ENCODE data around the gene INPP4B. TPM values are rescaled to one million over a fixed set of nuclear protein-coding genes. Genes with fewer than 3 reads are reported as not detected.

Gene INPP4B
- polyA plus RNA-seq, 1 experiment = 5.1 TPM

DNA sequence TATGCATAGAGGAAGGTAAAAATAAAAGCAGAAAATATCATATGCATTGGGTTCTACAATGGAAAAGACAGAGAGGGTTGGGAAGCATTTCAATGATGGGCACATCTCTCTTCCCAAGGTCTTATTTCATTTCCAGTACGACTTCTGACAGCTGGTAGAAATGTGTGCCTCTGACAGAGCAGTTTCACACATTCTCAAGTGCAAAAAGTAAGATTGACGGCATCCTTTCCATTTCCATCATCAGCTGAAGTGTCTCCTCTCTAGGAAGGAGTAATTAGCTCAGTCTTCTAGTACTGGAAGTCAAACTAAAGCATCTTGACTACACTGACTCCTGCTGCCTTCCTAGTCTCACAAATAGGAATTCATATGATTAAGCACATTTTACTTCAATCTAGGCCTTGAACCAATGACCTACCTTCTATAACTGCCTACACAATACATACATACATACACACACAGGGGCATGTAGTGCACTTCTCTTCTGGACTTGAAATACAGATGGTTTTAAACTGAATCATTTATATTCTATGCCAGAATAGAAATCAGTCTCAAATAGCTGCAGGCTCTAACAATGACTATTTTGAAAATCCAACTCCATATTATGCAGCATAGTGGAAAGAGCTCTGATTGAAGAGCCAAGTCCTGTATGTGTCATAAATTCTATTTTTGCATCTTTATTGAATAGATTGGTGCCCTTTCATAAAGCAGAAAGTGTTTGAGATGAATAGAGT, 473.4 kb downstream of the INPP4B start:
- Histone ChIP-seq H3K27me3 (ENCODE audit: control insufficient read depth, insufficient read depth, low read length) (no peaks in the 10 kb centered on the region), H3K4me3 (ENCODE audit: low read depth, low read length) (no peak overlapping the region), H3K9me3 (ENCODE audit: control insufficient read depth, insufficient read depth, low read length) (no peaks in the 10 kb centered on the region), H3K27ac (ENCODE audit: low read depth, low read length) (no peak overlapping the region)
- POLR2A ChIA-PET = no interaction called here
- DNase-seq (ENCODE audit: low read depth, low spot score) = no peak
- TF ChIP-seq, protein P1, sequence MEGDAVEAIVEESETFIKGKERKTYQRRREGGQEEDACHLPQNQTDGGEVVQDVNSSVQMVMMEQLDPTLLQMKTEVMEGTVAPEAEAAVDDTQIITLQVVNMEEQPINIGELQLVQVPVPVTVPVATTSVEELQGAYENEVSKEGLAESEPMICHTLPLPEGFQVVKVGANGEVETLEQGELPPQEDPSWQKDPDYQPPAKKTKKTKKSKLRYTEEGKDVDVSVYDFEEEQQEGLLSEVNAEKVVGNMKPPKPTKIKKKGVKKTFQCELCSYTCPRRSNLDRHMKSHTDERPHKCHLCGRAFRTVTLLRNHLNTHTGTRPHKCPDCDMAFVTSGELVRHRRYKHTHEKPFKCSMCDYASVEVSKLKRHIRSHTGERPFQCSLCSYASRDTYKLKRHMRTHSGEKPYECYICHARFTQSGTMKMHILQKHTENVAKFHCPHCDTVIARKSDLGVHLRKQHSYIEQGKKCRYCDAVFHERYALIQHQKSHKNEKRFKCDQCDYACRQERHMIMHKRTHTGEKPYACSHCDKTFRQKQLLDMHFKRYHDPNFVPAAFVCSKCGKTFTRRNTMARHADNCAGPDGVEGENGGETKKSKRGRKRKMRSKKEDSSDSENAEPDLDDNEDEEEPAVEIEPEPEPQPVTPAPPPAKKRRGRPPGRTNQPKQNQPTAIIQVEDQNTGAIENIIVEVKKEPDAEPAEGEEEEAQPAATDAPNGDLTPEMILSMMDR (IDR thresholded peaks at IDR 0.05; ENCODE audit: low read depth, low read length) = no peak
- CTCF ChIA-PET = no interaction called here

DNA sequence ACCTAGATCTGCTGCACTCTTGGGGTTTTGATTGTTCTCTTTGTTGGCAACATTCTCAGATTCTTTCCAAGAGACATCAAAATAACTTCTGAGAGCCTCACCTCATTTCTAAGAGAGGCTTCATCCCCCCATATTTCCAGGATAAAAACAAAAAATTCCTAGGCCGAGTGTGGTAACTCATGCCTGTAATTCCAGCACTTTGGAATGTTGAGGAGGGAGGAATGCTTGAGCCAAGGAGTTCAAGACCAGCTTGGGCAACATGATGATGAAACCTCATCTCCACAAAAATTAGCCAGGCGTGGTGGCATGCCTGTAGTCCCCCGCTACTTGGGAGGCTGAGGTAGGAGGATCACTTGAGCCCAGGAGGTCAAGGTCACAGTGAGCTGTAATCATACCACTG, 477.0 kb downstream of the INPP4B start:
- H3K27ac ChIP-seq (ENCODE audit: low read depth, low read length) = no peak overlapping the region
- no peaks in the 10 kb centered on the region for H3K27me3 ChIP-seq (ENCODE audit: control insufficient read depth, insufficient read depth, low read length)
- ChIA-PET POLR2A (no interaction called here), CTCF (no interaction called here)
- DNase-seq (ENCODE audit: low read depth, low spot score) = no peak
- no peak overlapping the region for H3K4me3 ChIP-seq (ENCODE audit: low read depth, low read length)
- H3K9me3 ChIP-seq (ENCODE audit: control insufficient read depth, insufficient read depth, low read length) = no peaks in the 10 kb centered on the region
- TF ChIP-seq, protein P1 (IDR thresholded peaks at IDR 0.05; ENCODE audit: low read depth, low read length) = no peak

DNA sequence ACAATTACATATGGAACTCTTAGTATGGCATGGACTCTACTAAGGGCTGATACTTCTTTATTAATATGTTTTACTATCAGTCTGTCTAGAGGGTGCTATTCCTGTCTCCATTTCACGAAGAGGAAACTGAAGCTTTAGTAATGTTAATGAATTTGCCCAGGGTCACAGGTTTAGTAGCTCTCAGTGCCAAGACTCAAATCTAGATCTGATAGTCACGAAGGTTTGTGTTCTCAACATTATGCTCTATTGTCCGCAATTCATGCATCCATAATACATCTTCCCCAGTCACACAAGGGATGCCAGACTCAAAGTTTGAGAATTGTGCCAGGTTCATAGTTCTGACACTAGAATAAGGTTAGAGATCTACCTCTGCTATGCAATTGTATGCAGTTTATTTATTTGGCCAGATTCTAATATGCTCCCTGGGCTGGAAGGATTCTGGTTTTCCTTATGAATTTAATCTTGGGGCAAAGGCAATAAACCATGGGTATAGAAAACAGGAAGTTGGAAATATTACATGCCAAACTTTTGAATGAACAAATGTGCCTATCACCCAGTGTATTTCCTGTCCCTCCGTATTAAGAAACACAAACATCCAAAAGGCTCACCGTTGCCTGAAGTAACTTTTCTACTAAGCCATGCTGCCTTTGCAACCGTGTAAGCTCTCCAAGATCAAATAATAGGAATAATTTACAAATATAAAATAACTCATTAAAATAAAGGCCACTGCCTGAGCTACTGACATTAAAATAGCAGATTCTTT, 478.5 kb downstream of the INPP4B start:
- ChIA-PET CTCF (interaction anchor here (0.6 kb wide), 1 partner anchor 13 kb away, joined by 3 read pairs; no protein-coding TSS in a partner anchor), POLR2A (no interaction called here)
- H3K9me3 ChIP-seq (ENCODE audit: control insufficient read depth, insufficient read depth, low read length) = no peaks in the 10 kb centered on the region
- no peak overlapping the region for H3K4me3 ChIP-seq (ENCODE audit: low read depth, low read length)
- TF ChIP-seq, protein P1 (IDR thresholded peaks at IDR 0.05; ENCODE audit: low read depth, low read length) = no peak
- no peak overlapping the region for H3K27ac ChIP-seq (ENCODE audit: low read depth, low read length)
- H3K27me3 ChIP-seq (ENCODE audit: control insufficient read depth, insufficient read depth, low read length) = no peaks in the 10 kb centered on the region
- DNase-seq (ENCODE audit: low read depth, low spot score) = no peak

- ChIA-PET POLR2A (no interaction called here), CTCF (interaction anchor here (0.6 to 2.2 kb wide), 2 partner anchors 12 to 14 kb away, joined by 3 to 12 read pairs; no protein-coding TSS in a partner anchor)
- DNase-seq (ENCODE audit: low read depth, low spot score) = no peak
- Histone ChIP-seq H3K4me3 (ENCODE audit: low read depth, low read length) (no peak overlapping the region), H3K27me3 (ENCODE audit: control insufficient read depth, insufficient read depth, low read length) (no peaks in the 10 kb centered on the region), H3K27ac (ENCODE audit: low read depth, low read length) (no peak overlapping the region), H3K9me3 (ENCODE audit: control insufficient read depth, insufficient read depth, low read length) (no peaks in the 10 kb centered on the region)
- TF ChIP-seq, protein P1 (IDR thresholded peaks at IDR 0.05; ENCODE audit: low read depth, low read length) = no peak
Observed at GRCh38 chr4:142366769-142367181, 479.3 kb downstream of the INPP4B start.

- no peak overlapping the region for H3K27ac ChIP-seq (ENCODE audit: low read depth, low read length)
- no peaks in the 10 kb centered on the region for H3K9me3 ChIP-seq (ENCODE audit: control insufficient read depth, insufficient read depth, low read length)
- POLR2A ChIA-PET = no interaction called here
- no peak overlapping the region for H3K4me3 ChIP-seq (ENCODE audit: low read depth, low read length)
- H3K27me3 ChIP-seq (ENCODE audit: control insufficient read depth, insufficient read depth, low read length) = no peaks in the 10 kb centered on the region
- DNase-seq (ENCODE audit: low read depth, low spot score) = no peak
- TF ChIP-seq, protein P1 (IDR thresholded peaks at IDR 0.05; ENCODE audit: low read depth, low read length) = no peak
- CTCF ChIA-PET = interaction anchor here (2.2 kb wide), 1 partner anchor 13 kb away, joined by 12 read pairs; no protein-coding TSS in a partner anchor
Observed at GRCh38 chr4:142365391-142365790, 480.7 kb downstream of the INPP4B start.

All from AG04450 (cell line).